NCI-H2029 (cell line): ENCODE measurements around the gene GEMIN4.

ENCODE experiments used
- DNase-seq: peaks from one replicate; lab custom pipeline; 2025; lab: John Stamatoyannopoulos, UW

The GEMIN4 gene

GRCh38 chr17:740240-741017 is 11.6 kb downstream of the GEMIN4 start:
- DNase-seq: no peak

GRCh38 chr17:737561-738113 is 14.4 kb downstream of the GEMIN4 start:
- DNase-seq: no peak

GRCh38 chr17:733743-734142 is 18.3 kb downstream of the GEMIN4 start:
- DNase-seq: no peak

DNA sequence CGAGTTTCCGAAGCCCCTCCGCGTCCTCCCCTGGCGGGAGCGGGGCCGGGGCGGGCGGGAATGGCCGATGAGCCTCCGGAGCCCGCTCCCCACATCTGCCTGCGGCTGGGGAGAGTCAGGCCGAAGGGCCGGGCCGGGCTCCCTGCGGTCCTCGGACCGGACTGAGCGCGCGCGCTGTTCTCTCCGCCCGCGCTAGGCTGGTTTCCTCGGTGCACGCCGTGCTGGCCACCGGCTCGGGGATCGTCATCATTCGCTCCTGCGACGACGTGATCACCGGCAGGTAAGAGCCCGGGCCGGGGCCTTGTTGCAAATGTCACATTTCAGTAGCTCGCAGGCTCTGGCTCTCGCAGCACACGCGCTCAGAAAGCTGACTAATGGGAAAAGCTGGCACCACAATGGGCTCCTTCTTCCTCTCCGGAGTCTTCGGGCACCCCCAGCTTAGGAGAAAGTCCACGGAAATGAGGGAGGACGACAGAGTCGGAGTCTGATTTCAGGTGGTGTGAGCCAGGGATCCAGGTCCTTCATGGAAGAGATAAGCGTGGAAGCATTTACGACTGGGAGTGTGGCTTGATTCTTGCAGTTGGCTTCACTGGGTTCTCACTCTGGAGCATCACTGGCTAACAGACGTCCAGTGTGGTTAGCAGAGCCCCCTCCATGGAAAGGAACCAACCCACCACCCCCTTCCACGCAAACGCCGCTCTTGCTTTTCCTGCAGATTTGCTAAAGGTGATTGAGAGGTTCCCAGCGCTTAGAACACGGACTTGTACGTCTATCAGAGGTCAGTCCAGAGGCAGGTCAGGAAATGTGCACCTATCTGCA is 19.0 kb downstream of the GEMIN4 start:
- DNase-seq: no peak

DNA sequence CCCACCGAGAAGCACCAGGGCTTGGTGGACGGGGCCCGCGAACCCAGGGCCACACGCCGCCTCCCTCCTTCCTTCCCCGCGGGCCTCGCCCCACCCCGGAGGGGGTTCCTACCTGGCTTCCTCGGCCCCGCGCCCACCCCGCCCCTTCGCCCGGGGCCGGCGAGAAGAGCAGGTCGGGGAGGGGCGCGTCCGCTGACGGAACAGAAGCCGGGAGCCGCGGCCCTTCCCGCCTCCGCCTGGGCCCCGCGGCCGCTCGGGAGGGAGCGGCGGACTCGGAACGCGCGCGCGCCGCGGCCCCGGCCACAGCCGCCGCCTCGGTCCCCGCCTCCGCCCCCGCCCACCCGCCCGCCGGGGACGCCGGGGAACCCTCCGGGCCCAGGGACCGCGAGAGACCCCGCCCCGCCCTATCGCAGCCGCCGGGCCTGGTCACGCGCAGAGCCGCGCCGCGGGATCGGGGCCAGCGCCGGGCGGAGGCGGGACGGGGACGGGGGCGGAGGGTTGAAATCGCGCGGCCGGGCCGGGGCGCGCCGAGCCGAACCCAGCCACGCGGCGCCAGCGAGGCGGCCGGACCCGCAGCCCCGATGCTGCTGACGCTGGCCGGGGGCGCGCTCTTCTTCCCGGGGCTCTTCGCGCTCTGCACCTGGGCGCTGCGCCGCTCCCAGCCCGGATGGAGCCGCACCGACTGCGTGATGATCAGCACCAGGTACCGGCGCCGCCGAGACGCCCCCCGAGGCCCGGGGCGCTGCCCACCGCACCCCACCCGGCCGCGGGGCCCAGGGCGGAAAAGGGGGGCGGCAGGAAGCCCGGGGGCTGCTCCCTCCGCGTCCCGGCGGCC is 19.8 kb downstream of the GEMIN4 start, which contains the start of gene TLCD3A:
TSS of gene TLCD3A (plus strand) at position 530 of the 835 bp plus-strand sequence. CDS start at position 582, 52 bp downstream.
- DNase-seq: no peak

- DNase-seq: no peak
These were observed 20.4 kb downstream of the GEMIN4 start for GRCh38 chr17:731644-732066.

GRCh38 chr17:728911-729310 is 23.2 kb downstream of the GEMIN4 start:
- DNase-seq: no peak

DNA sequence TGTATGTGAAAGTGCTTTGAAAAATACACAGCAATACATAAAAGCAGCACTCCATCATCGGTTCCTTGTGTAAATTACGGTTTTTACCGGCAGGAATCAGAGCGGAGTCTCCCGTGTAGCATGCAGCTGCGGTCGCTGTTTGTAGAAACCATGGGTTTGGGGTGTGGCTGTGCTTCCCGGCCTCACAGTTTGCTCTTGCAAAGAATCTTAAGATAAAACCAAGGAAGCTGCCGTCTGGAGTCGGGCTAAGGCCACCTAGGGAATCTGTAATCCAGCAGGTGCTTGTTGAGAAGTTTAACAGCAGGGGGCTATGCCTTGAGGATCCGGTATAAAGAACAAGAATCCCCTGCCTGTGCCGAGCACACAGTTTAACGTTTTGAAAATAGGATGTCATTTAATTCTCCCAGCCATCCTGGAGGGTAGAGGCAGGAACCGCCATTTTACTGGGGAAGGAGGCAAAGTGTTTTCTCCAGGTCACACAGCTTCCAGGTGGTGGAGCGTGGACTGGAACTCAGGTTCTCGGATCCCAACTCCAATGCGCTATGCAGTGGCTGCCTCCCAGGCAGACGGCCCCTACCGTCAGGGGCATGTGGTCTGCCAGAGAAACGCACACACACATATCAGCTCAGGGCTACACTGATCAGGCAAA is 25.7 kb downstream of the GEMIN4 start:
- DNase-seq: no peak

- DNase-seq: no peak
These were observed 26.3 kb downstream of the GEMIN4 start for GRCh38 chr17:725746-726145.

DNA sequence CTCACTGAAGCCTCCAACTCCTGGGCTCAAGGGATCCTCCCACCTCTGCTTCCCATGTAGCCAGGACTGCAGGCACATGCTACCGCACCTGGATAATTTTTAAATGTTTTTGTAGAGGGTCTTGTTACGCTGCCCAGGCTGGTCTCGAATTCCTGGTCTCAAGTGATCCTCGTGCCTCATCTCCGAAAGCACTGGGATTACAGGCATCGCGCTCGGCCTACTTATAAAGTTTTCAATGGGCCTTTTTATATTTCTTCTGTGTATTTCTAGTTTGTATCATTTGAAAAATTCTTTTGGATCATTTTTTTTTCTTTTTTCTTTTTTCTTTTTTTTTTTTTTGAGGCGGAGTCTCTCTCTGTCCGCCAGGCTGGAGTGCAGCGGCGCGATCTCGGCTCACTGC is 27.0 kb downstream of the GEMIN4 start:
- no peak for DNase-seq

GRCh38 chr17:721540-721937 is 30.5 kb downstream of the GEMIN4 start:
- no peak for DNase-seq

DNA sequence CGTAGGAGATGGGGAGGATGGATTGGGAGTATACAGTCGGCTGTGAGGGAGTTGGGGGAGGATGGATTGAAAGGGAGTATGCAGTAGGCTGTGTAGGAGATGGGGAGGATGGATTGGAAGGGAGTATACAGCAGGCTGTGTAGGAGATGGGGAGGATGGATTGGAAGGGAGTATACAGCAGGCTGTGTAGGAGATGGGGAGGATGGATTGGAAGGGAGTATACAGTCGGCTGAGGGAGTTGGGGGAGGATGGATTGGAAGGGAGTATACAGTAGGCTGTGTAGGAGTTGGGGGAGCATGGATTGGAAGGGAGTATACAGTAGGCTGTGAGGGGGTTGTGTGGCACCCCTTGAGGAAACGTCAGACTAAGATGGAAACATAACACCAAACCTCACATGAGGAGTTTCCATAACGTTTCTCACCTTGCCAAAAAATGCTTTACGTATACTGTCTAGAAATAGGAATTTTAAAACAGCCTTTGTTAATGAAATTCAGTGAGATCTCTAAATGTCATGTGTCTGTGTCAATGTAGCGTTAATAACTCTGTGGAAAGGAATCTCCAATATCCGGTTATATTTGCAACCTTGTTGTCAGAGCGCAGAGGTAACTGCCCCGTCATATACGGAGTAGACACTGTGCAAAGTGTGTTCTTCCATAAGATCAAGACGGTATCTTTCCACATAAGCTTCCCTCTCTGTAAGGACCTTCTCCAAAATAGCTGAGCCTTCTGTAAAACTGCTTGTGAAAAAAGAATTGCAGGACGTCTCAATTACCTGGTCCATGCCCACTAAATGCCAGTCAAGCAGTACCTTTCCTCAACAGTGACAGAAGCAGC is 31.1 kb downstream of the GEMIN4 start:
- no peak for DNase-seq

DNA sequence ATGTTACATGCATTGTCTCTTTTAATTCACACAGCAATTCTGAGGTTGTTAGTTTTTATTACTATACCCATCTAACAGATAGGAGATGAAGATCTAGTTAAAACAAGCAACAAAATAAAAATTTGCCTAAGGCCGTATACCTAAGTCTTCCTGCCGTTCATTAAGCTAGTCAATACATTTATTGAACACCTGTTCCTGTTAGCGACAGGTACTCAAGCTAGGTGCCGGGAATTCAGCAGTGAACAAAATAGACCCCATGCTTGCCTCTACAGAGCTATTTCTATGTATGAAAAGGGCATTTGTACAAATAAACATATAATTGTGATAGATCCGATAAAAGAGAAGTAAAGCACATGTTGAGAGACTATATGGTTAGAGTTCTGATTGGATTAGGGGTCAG is 34.0 kb downstream of the GEMIN4 start:
- DNase-seq: no peak

GRCh38 chr17:708132-708531 is 43.9 kb downstream of the GEMIN4 start:
- DNase-seq: no peak

DNA sequence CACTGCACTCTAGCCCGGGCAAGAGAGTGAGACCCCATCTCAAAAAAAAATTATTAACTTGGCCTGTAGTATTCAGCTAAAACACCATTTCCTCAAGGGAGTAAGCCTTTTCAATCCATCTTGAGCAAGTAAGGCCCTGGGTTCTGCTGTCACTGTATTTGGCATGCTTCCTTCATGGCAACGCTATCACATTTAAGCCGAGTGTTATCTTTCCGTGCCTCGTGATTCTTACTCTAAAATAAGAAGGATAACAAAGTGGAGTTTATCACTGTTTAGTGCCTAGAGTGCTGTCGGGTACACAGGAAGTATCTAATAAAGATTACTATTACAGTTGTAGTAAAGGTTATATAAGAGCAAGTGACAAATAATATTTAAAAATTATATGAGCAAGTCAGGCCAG is 46.2 kb downstream of the GEMIN4 start:
- no peak for DNase-seq

GRCh38 chr17:705011-705410 is 47.1 kb downstream of the GEMIN4 start:
- DNase-seq: no peak

GRCh38 chr17:704111-704864 is 47.8 kb downstream of the GEMIN4 start:
- DNase-seq: no peak

GRCh38 chr17:703081-703875 is 48.8 kb downstream of the GEMIN4 start:
- DNase-seq: no peak

DNA sequence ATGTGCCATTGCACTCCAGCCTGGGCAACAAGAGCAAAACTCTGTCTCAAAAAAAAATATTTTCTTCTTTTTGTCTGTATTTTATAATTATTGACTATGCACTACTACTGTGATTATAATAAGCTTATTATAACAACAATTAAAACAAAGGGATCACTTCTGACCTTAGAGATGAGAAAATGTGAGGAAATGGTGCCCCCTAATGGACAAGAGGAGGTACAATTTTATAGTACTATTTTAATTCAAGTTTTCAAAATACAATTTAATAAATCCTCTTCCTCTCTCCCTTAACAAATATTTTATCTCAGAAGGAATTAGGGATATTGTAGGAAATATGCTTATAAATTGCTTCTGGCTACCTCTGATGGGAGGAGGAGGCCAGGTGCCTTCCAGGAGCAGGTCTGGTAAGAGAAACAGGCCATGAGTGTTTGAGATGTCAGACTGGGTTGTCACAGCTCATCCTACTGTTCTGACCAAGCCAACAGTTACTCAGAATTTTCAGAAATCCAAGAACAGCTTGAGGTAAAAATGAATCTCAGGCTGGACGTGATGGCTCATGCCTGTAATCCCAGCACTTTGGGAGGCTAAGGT is 51.5 kb downstream of the GEMIN4 start:
- no peak for DNase-seq
